ENCODE measurements around the gene SFXN5. TPM values are rescaled to one million over a fixed set of nuclear protein-coding genes. Genes with fewer than 3 reads are reported as not detected.

The SFXN5 gene
- total RNA-seq, 1 donor from 2014 or later = 14.1 TPM

DNA sequence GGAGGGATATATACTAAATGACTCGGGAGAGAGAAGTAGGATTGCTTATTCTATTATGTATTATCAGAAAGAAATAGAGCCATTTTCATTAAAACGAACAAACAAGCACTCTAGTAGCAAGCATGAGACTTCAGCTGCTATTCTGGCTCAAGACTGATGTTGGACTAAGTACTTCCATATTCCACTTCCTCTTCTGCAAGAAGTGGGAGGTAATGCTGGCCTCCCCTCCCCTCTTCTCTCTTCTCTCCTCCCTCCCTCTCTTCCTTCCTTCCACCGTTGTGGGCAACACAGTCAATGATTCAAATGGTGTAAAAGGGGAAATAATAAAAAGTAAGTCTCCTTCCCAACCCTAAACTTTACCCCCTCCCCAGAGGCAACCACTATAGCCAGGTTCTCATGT, 91.6 kb downstream of the SFXN5 start:
- H3K4me3 Mint-ChIP-seq = no peak overlapping the region
- H3K27ac Mint-ChIP-seq = no peak overlapping the region
- H3K36me3 Mint-ChIP-seq (ENCODE audit: low read depth) = no peaks in the 10 kb centered on the region
- intact Hi-C loops (cut with micrococcal nuclease) = no loop called here
- no peaks in the 10 kb centered on the region for H3K9me3 Mint-ChIP-seq
- DNase-seq = no peak
- no peaks in the 10 kb centered on the region for H3K4me1 Mint-ChIP-seq
- peaks cover 5% of the 10 kb centered on the region for H3K27me3 Mint-ChIP-seq

DNA sequence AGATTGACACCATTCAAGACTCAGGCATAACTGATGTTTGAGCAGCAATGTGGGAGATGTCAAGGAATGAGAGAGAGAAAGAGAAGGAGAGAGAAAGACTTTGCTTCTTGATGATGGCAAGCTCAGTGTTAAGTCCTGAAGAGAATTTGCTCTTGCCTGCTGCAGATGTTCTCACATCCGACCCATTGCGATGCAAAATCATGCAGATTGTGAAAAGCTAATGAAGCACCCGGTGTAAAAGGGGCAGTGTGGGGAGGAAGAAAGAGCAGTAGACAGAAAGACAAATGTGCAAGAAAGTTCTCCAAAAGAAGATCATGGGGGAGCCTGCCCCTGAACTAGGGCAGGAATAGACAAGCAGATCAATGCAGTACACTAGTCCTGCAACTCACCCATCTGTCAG, 96.5 kb downstream of the SFXN5 start:
- no peaks in the 10 kb centered on the region for H3K36me3 Mint-ChIP-seq (ENCODE audit: low read depth)
- no peak overlapping the region for H3K4me3 Mint-ChIP-seq
- H3K27ac Mint-ChIP-seq = no peak overlapping the region
- peaks cover 11% of the 10 kb centered on the region for H3K27me3 Mint-ChIP-seq
- intact Hi-C loops (cut with micrococcal nuclease) = no loop called here
- no peaks in the 10 kb centered on the region for H3K4me1 Mint-ChIP-seq
- H3K9me3 Mint-ChIP-seq = no peaks in the 10 kb centered on the region
- no peak for DNase-seq

DNA sequence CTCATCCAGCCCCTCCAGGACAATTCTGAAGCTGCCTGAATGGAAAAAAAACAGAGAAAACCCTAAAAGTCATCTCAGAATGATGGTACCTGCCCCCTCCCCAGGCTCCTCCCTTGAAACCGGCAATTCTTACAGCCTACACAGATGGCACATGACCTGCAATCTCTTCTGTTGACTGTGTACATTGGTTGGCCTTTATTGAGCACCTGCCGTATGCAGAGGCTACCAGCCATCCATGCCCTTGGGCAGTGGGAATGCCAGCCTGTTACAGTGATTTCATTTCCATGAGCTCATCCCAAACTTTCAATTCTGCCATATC, 97.1 kb downstream of the SFXN5 start:
- Mint-ChIP-seq H3K9me3 (no peaks in the 10 kb centered on the region), H3K4me1 (no peaks in the 10 kb centered on the region), H3K27ac (no peak overlapping the region), H3K27me3 (peaks cover 11% of the 10 kb centered on the region), H3K4me3 (no peak overlapping the region), H3K36me3 (ENCODE audit: low read depth) (no peaks in the 10 kb centered on the region)
- DNase-seq = no peak
- intact Hi-C loops (cut with micrococcal nuclease) = no loop called here

DNA sequence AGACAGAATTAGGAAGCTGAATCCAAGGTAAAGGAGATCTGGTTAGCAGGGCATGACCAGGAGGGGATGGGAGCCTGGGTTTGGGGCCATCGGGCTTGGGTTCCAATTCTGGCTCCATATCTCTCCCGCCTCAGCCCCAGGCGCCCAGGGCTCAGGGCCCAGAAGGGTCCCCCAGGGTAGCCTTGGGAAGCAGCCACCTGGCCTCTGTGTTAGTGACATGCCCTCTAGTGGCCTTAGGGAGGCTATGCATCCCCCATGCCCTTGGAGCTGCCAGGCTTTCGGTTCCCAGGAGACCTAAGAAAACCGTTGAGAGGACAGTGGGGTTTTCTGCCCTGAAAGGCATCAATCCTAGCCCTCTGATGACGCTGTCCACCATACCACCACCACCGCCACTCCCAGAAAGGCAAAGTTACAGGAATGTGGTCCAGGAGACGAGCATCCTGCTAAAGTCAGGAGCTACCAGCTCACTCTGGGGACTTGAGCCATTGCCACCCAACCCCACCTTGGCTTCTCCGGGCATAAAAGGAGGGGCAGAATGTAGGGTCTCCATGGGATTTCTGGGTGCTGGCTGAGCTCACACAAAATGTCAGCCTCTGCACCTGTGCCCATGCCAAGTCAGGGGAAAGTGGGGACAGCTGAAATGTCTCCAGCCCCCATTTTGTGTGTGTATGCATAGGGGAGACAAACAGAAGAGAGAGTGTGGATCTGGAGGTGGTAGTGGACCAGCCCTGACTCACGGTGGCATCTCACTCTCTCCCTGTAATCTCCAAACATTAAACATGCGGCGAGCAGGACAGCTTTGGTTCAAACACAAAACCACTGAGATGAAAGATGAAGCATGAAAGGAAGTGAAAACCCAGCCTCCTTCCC, 97.7 kb downstream of the SFXN5 start:
- Mint-ChIP-seq H3K4me3 (no peak overlapping the region), H3K4me1 (no peaks in the 10 kb centered on the region), H3K27me3 (peaks cover 11% of the 10 kb centered on the region), H3K9me3 (no peaks in the 10 kb centered on the region), H3K36me3 (ENCODE audit: low read depth) (no peaks in the 10 kb centered on the region), H3K27ac (no peak overlapping the region)
- peak; percentile 83 for DNase-seq
- intact Hi-C loops (cut with micrococcal nuclease) = loop anchor here (1.0 kb wide), 1 partner anchor 82 kb away; no protein-coding TSS in a partner anchor

DNA sequence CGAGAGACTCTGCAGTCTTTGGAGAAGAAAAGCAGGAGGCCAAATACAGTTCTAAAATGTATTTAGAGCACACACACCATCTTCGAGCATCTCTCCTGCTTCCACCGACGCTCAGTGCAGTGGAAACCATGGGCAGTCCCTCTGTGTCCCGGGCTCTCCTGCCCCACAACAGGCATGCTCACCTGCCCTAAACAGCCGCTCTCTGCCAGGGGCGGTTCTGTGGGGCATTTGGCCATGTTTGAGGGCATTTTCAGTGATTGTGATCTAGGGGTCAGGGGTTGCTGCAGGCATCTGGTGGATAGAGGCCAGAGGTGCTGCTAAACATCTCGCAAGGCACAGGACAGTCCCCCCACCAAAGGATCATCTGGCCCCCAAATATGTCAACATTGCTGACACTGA, 98.4 kb downstream of the SFXN5 start:
- intact Hi-C loops (cut with micrococcal nuclease) = loop anchor here (1.0 kb wide), 1 partner anchor 81 kb away; no protein-coding TSS in a partner anchor
- H3K27me3 Mint-ChIP-seq = peaks cover 11% of the 10 kb centered on the region
- no peaks in the 10 kb centered on the region for H3K36me3 Mint-ChIP-seq (ENCODE audit: low read depth)
- DNase-seq = no peak
- no peak overlapping the region for H3K27ac Mint-ChIP-seq
- no peak overlapping the region for H3K4me3 Mint-ChIP-seq
- H3K9me3 Mint-ChIP-seq = no peaks in the 10 kb centered on the region
- no peaks in the 10 kb centered on the region for H3K4me1 Mint-ChIP-seq

DNA sequence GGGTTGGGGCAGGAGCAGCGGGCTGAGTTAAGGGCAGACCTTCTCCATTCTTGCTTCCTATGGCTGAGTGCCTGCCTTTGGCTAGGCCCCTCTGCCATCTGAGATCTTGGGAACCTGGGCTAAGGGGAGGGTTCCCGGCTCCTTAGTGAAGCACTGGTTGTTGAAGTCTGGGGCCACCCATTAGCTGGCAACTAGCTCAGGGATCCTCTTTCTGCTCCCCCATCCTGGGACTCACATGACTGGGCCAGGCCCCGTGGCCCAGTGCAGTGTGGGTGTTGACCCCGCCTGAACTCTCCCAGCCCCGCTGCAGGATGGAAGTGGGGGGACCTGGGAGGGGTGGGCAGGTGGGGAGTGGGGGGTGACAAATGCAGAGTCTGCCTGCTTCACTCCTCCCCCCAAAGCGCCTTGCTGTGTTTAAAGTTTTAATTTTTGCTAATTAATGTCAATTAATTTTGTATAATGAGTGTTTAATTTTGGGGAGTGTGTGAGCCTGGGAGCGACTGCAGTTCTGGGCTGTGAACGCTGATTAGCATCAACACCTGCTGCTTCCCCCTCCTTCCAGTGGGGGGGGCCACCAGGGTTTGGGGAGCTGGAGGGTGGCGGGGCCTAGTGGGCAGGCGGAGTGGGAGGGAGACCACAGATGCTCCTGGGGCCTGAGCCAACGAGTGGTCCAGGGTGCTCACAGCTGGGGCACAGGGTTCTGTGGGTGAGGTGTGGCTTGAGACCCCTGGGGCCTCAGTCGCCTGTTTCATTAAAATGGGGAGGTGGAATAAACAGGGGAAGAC, 99.0 kb downstream of the SFXN5 start:
- no peak overlapping the region for H3K27ac Mint-ChIP-seq
- H3K4me1 Mint-ChIP-seq = no peaks in the 10 kb centered on the region
- H3K36me3 Mint-ChIP-seq (ENCODE audit: low read depth) = no peaks in the 10 kb centered on the region
- no peaks in the 10 kb centered on the region for H3K9me3 Mint-ChIP-seq
- DNase-seq = no peak
- no peak overlapping the region for H3K4me3 Mint-ChIP-seq
- H3K27me3 Mint-ChIP-seq = peaks cover 11% of the 10 kb centered on the region
- intact Hi-C loops (cut with micrococcal nuclease) = loop anchor here (1.0 kb wide), 1 partner anchor 80 kb away; no protein-coding TSS in a partner anchor

DNA sequence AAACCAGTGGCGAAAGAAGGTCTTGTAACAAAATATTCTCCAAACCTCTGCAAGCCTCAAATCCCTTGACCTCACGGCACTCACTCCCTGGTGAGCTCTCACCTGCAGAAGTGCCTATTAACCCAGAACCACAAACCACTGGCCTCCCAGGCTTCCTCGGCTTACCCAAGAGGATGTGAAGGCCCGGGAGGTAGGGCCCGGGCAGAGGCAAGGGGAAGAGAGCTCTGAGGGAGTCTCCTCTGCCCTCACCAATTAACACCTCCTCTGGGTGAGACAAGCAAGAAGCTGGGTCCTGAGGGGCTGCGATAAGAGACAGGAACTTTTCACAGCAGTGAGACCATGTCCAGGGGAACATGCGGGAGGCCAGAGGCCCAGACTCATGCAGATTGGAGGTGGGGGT, 100.5 kb downstream of the SFXN5 start:
- H3K4me1 Mint-ChIP-seq = no peaks in the 10 kb centered on the region
- no peak for DNase-seq
- H3K36me3 Mint-ChIP-seq (ENCODE audit: low read depth) = no peaks in the 10 kb centered on the region
- no peaks in the 10 kb centered on the region for H3K9me3 Mint-ChIP-seq
- H3K27ac Mint-ChIP-seq = no peak overlapping the region
- no peak overlapping the region for H3K4me3 Mint-ChIP-seq
- peaks cover 11% of the 10 kb centered on the region for H3K27me3 Mint-ChIP-seq
- intact Hi-C loops (cut with micrococcal nuclease) = no loop called here

DNA sequence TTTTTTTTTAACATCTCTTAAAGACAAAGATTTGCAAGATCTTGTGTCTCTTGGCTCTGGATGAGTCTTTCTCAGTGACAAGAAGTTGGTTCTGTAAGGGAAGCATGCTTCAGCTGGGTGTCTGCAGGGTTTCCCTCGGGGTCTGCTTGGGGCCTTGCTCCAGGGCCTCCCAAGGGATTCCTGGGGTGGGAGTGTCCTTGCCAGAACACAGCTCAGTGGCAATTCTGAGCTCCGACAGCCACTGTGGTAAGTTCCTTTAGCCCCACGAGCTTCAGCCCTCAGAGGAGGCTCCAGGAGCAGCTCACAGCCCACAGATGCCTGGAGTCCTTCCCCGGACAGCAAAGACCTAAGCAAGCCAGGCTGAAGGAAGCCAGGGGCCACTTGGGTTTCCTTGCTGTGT, 101.8 kb downstream of the SFXN5 start:
- H3K27me3 Mint-ChIP-seq = peaks cover 5% of the 10 kb centered on the region
- no peaks in the 10 kb centered on the region for H3K9me3 Mint-ChIP-seq
- intact Hi-C loops (cut with micrococcal nuclease) = no loop called here
- no peak for DNase-seq
- H3K4me1 Mint-ChIP-seq = no peaks in the 10 kb centered on the region
- H3K27ac Mint-ChIP-seq = no peak overlapping the region
- no peaks in the 10 kb centered on the region for H3K36me3 Mint-ChIP-seq (ENCODE audit: low read depth)
- H3K4me3 Mint-ChIP-seq = no peak overlapping the region

DNA sequence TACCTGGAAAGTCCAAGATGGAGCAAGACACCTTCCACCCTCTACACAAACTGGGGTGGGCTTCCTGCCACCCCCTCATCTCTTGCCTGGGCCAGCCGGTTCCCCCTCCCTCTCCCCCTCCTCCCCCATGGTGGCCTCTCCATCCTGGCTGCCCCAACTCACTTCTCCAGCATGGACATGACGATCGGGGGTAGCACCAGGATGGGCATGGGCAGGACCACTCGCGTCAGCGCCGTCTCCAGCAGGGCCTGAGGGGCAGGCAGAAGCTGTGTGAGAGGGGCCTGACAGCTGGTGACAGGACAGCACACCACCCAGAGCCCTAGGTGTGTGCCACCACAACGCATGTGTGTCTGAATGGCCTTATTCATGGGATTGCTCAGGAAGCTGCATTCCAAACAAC, 103.2 kb downstream of the SFXN5 start:
- DNase-seq = no peak
- Mint-ChIP-seq H3K27me3 (no peaks in the 10 kb centered on the region), H3K9me3 (no peaks in the 10 kb centered on the region), H3K4me1 (no peaks in the 10 kb centered on the region), H3K36me3 (ENCODE audit: low read depth) (no peaks in the 10 kb centered on the region), H3K27ac (no peak overlapping the region), H3K4me3 (no peak overlapping the region)
- intact Hi-C loops (cut with micrococcal nuclease) = no loop called here

DNA sequence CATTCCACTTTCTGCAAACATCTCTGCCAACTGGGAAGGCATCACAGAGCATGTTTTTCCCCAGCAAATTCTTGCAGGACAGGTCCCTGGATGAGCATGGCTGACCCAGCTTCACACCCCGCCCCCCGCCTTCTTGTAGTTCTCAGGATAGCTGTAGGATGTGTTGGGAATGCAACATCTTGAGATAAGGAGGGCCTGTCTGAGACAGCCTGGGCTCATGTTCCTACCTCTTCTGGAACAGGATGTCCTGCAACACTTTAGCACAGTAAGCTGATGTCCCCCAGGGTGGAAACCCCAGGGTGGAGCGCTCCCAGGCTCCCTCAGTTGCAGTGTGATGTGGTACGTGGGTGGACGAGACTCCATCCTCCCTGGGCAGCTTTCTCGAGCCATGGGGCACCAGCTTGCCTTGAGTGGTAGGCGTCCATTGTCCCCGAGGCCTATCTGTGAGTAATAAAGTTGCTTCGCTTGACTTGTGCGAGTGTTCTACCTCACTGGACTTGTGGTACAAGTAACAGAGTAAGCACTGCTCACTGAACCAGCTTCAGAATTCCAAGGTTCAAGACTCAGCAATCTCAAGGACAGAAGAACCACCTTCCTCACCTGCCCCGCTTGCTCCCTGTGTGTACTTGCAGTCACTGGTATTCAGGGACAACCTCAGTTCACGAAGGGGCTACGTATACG, 105.6 kb downstream of the SFXN5 start:
- no peak overlapping the region for H3K4me3 Mint-ChIP-seq
- no peak for DNase-seq
- no peaks in the 10 kb centered on the region for H3K27me3 Mint-ChIP-seq
- H3K36me3 Mint-ChIP-seq (ENCODE audit: low read depth) = no peaks in the 10 kb centered on the region
- no peaks in the 10 kb centered on the region for H3K9me3 Mint-ChIP-seq
- no peak overlapping the region for H3K27ac Mint-ChIP-seq
- no peaks in the 10 kb centered on the region for H3K4me1 Mint-ChIP-seq
- intact Hi-C loops (cut with micrococcal nuclease) = no loop called here

DNA sequence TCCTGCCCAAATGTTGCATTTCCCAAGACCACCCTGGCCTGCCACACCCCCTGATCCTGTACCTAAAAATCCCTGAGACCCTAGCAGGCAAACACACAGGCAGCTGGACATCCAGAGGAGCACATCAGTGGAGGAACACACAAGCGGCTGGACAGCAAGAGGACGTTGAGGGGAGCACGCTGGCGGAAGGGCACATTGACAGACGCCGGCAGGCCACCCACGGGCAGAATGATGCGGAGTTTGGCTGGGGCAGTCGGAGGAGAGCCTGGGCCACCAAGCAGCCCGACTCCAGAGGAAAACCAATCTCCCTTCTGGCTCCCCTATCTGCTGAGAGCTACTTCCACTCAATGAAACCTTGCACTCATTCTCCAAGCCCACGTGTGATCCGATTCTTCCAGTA, 106.5 kb downstream of the SFXN5 start:
- Mint-ChIP-seq H3K27ac (no peak overlapping the region), H3K36me3 (ENCODE audit: low read depth) (no peaks in the 10 kb centered on the region), H3K27me3 (no peaks in the 10 kb centered on the region), H3K9me3 (no peaks in the 10 kb centered on the region), H3K4me1 (no peaks in the 10 kb centered on the region), H3K4me3 (no peak overlapping the region)
- no peak for DNase-seq
- intact Hi-C loops (cut with micrococcal nuclease) = no loop called here

DNA sequence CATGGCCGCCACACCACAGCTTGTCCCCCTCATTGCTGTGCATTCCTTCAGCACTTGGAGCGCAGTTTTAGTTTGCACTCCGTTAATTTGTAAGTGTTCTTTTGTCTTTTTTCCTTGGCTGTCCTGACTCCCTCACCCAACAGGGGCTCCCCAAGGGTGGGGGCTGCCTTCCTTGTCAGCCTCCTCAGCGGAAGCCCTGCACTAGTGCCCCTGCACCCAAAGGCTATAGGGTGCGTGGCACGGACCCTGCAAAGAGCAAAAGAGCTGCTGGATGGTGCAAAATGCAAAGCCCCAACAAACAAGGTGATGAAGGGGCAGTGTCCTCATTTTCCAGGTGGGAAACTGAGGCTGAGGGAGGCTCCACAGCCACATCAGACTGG, 107.4 kb downstream of the SFXN5 start:
- no peaks in the 10 kb centered on the region for H3K36me3 Mint-ChIP-seq (ENCODE audit: low read depth)
- no peaks in the 10 kb centered on the region for H3K9me3 Mint-ChIP-seq
- no peaks in the 10 kb centered on the region for H3K27me3 Mint-ChIP-seq
- intact Hi-C loops (cut with micrococcal nuclease) = no loop called here
- no peak overlapping the region for H3K4me3 Mint-ChIP-seq
- no peak overlapping the region for H3K27ac Mint-ChIP-seq
- H3K4me1 Mint-ChIP-seq = peaks cover 4% of the 10 kb centered on the region
- DNase-seq = no peak

DNA sequence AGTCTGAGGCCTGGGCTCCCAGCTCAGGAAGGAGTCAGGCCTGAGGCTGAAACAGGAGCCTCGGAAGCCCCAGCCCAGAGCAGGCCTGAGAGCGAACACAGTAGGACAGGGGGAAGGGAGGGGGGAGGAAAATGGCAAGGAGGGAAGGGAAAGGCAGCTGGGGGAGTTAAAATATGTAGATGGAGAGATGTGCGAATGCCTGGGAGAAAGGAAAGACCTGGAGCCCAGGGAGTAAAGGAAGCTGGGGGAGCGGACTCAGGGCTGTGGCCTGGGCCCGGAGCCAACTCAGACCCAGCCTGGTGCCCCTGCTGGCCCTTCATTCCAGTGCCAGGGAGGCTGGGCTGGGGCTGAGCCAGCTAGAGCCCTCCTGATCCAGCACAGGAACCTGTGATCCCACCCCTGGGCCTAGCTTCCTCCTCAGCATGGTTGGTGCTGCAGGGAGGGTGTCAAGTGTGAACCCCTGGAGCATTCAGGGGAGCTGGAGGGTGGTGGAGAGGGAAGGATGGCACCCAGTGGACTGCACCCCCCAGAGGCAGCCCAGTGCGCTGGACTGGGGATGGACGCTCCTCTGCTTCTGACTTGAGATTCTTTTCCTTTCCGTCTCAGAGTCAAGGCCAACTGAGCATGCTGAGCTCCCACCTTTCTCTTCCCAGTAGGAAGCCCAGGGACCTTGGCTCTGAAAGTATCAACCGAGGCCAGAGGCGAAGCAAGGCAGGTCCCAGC, 107.9 kb downstream of the SFXN5 start:
- Mint-ChIP-seq H3K27me3 (no peaks in the 10 kb centered on the region), H3K27ac (no peak overlapping the region), H3K4me3 (no peak overlapping the region), H3K36me3 (ENCODE audit: low read depth) (no peaks in the 10 kb centered on the region), H3K9me3 (no peaks in the 10 kb centered on the region), H3K4me1 (peaks cover 7% of the 10 kb centered on the region)
- DNase-seq = no peak
- intact Hi-C loops (cut with micrococcal nuclease) = no loop called here

Measured in activated CD4-positive, alpha-beta T cell treated with anti-CD3 and anti-CD28 coated beads, Interleukin-2, amount 10 ng/mL, durations not matched to agents 24 days and 14 days (primary cell).